K562 (cell line): Measurements from ENCODE around the gene CXCL1. TPM values are rescaled to one million over a fixed set of nuclear protein-coding genes. Genes with fewer than 3 reads are reported as not detected.

Experiments
- ATAC-seq: fragments of 200-7000 bp; cut with Tn5 transposase; 3 replicates; pipeline ENCODE4 v1.9.1; 2020; ENCODE audit warnings: moderate library complexity
- BruUV-seq: library from RNA; stranded (reverse); fragments of 400-500 nt; replicated peaks from 2 replicates; lab custom pipeline; 2021; lab: Mats Ljungman, UMichigan
- CTCF ChIA-PET: fragments of 300-600 bp; formaldehyde crosslinking; extraction: SDS; loops from one replicate; lab custom pipeline; 2021; ENCODE audit warnings: low intra/inter-chr PET ratio; lab: Yijun Ruan, JAX
- POLR2A ChIA-PET: fragments of 300-600, 350-650 bp; sonication (Branson Sonifier 250); formaldehyde crosslinking; extraction: SDS; loops from one replicate; lab custom pipeline; 2021; ENCODE audit warnings: antibody characterized with exemption, inconsistent platforms; lab: Yijun Ruan, JAX
- DNase-seq, 4 experiments: peaks; one replicate each; pipeline versions ENCODE4 v3.0.0 to v3.0.0-alpha.2; 2011 to 2018; ENCODE audit warnings: low spot score in 3 of 4, mixed read lengths in 3 of 4; ENCODE audit errors: extremely low read depth in 1 of 4
- FAIRE-seq: peaks from 2 replicates; lab custom pipeline; 2011; peaks lifted over from hg19 to GRCh38; lab: Jason Lieb, UNC
- H2AFZ ChIP-seq: 2 replicates; pipeline ENCODE4 v1.6.0; 2011; ENCODE audit warnings: low read depth, low read length, control low read depth, inconsistent platforms
- H3K27ac ChIP-seq: fragments of 200-600 bp; 3 replicates; pipeline ENCODE4 v1.8.0; 2011; ENCODE audit warnings: low read depth, mild to moderate bottlenecking, control low read depth, inconsistent platforms, low read length, moderate library complexity, mixed read lengths; ENCODE audit errors: extremely low read depth
- H3K27me3 ChIP-seq, 2 experiments: fragments of 300-600 bp in 1 of 2; 2 replicates in 1 of 2; 3 replicates in 1 of 2; pipeline versions ENCODE4 v1.6.0 to v1.8.0; 2011; ENCODE audit warnings: inconsistent platforms in 2 of 2, low read length in 2 of 2, mild to moderate bottlenecking in 1 of 2, mixed read lengths in 1 of 2, moderate library complexity in 1 of 2; ENCODE audit not compliant: control insufficient read depth in 2 of 2, insufficient read depth in 2 of 2
- H3K36me3 ChIP-seq: fragments of 300-600 bp; 3 replicates; pipeline ENCODE4 v1.8.0; 2011; ENCODE audit warnings: mild to moderate bottlenecking, low read length, inconsistent platforms; ENCODE audit not compliant: control insufficient read depth, insufficient read depth
- H3K4me1 ChIP-seq, 2 experiments: fragments of 200-600 bp in 1 of 2; replicated peaks in 1 of 2; 2 replicates in 1 of 2; 3 replicates in 1 of 2; pipeline versions ENCODE4 v1.5.1 to v1.8.0; 2011; ENCODE audit warnings: inconsistent platforms in 2 of 2, low read length in 2 of 2, mild to moderate bottlenecking in 1 of 2, mixed read lengths in 1 of 2, moderate library complexity in 1 of 2; ENCODE audit not compliant: control insufficient read depth in 2 of 2, insufficient read depth in 2 of 2
- H3K4me2 ChIP-seq: 2 replicates; pipeline ENCODE4 v1.6.1; 2011; ENCODE audit warnings: low read length, control low read depth, inconsistent platforms, mixed read lengths; ENCODE audit not compliant: insufficient read depth
- H3K4me3 ChIP-seq: fragments of 200-600 bp; sonication (generic), shearing (Covaris generic); 2 replicates; pipeline ENCODE4 v1.5.1; 2016; ENCODE audit warnings: control low read depth, inconsistent platforms
- H3K79me2 ChIP-seq: fragments of 200-600 bp; 3 replicates; pipeline ENCODE4 v1.8.0; 2011; ENCODE audit warnings: low read length, inconsistent platforms; ENCODE audit not compliant: control insufficient read depth, insufficient read depth
- H3K9ac ChIP-seq, 2 experiments: 2 replicates each; pipeline versions ENCODE4 v1.6.0 to v1.6.1; 2011; ENCODE audit warnings: low read depth in 2 of 2, low read length in 2 of 2, control low read depth in 1 of 2, inconsistent platforms in 1 of 2, mild to moderate bottlenecking in 1 of 2, mixed read lengths in 1 of 2; ENCODE audit not compliant: insufficient read depth in 1 of 2
- H3K9me1 ChIP-seq: one replicate; pipeline ENCODE4 v1.6.0; 2011; ENCODE audit warnings: inconsistent platforms, mild to moderate bottlenecking, low read length, moderate library complexity; ENCODE audit not compliant: control insufficient read depth, insufficient read depth
- H3K9me3 ChIP-seq: replicated peaks from 2 replicates; pipeline ENCODE4 v1.5.1; 2011; ENCODE audit warnings: low read depth, low read length, inconsistent platforms; ENCODE audit not compliant: control insufficient read depth, insufficient read depth
- H4K20me1 ChIP-seq: replicated peaks from 2 replicates; pipeline ENCODE4 v1.6.1; 2011; ENCODE audit warnings: low read length, inconsistent platforms, mixed read lengths; ENCODE audit not compliant: control insufficient read depth, insufficient read depth
- CAMTA2 ChIP-seq: fragments of 250-450 bp; sonication (Bioruptor Pico); conservative IDR thresholded peaks from 2 replicates; pipeline ENCODE4 v1.5.1; 2022
- FIP1L1 ChIP-seq: fragments of 200-400 bp; formaldehyde crosslinking; IDR thresholded peaks from 2 replicates; pipeline ENCODE4 v1.6.1; 2018; ENCODE audit warnings: mild to moderate bottlenecking, low read depth, low read length; ENCODE audit not compliant: poor library complexity, severe bottlenecking
- GTF2A2 ChIP-seq: IDR thresholded peaks from 2 replicates; pipeline ENCODE4 v1.6.1; 2016; ENCODE audit warnings: mild to moderate bottlenecking, missing genetic modification characterization, missing compliant biosample characterization
- HDGF ChIP-seq: fragments of 450-650 bp; IDR thresholded peaks from 2 replicates; pipeline ENCODE4 v1.6.1; 2016
- HMG20A ChIP-seq: fragments of 450-650 bp; formaldehyde crosslinking; conservative IDR thresholded peaks from 2 replicates; pipeline ENCODE4 v1.4.0; 2020; ENCODE audit warnings: mild to moderate bottlenecking, mixed read lengths
- HSF4 ChIP-seq: fragments of 250-450 bp; sonication (Bioruptor Pico); IDR thresholded peaks from 2 replicates; pipeline ENCODE4 v2.1.2; 2022; ENCODE audit warnings: mild to moderate bottlenecking, moderate library complexity, borderline replicate concordance
- KAT7 ChIP-seq: sonication (generic); formaldehyde crosslinking; IDR thresholded peaks from 2 replicates; pipeline ENCODE4 v1.8.0; 2022; ENCODE audit warnings: missing genetic modification reagents, mild to moderate bottlenecking, borderline replicate concordance
- KHSRP ChIP-seq: fragments of 450-650 bp; IDR thresholded peaks from 2 replicates; pipeline ENCODE4 v1.6.1; 2017
- MECOM ChIP-seq: fragments of 250-450 bp; sonication (Bioruptor Pico); IDR thresholded peaks from 2 replicates; pipeline ENCODE4 v1.8.0; 2022; ENCODE audit warnings: inconsistent platforms
- NONO ChIP-seq, 2 experiments: fragments of 200-400 bp in 1 of 2; fragments of 450-650 bp in 1 of 2; formaldehyde crosslinking in 1 of 2; IDR thresholded peaks; 2 replicates each; pipeline ENCODE4 v1.6.1; 2017; ENCODE audit warnings: low read depth in 2 of 2, mild to moderate bottlenecking in 2 of 2, moderate library complexity in 2 of 2, low read length in 1 of 2
- RUNX1 ChIP-seq: sonication (generic); IDR thresholded peaks from 2 replicates; pipeline ENCODE4 v1.6.1; 2016; ENCODE audit warnings: antibody characterized with exemption, low read depth
- SMARCB1 ChIP-seq: IDR thresholded peaks from 2 replicates; pipeline ENCODE4 v1.6.1; 2011; ENCODE audit warnings: improper control_type of control experiment, low read depth; ENCODE audit not compliant: insufficient read length
- TGIF2 ChIP-seq: sonication (generic); formaldehyde crosslinking; IDR thresholded peaks from 2 replicates; pipeline ENCODE4 v1.8.1; 2022; ENCODE audit warnings: mild to moderate bottlenecking, missing genetic modification reagents, moderate library complexity
- ZNF146 ChIP-seq: IDR thresholded peaks from one replicate; pipeline ENCODE4 v1.6.1; 2018; ENCODE audit warnings: missing compliant biosample characterization; ENCODE audit not compliant: unreplicated experiment
- ZNF174 ChIP-seq: fragments of 250-450 bp; sonication (Bioruptor Pico); IDR thresholded peaks from 2 replicates; pipeline ENCODE4 v1.4.0; 2020; ENCODE audit warnings: mild to moderate bottlenecking
- ZNF57 ChIP-seq: fragments of 450-650 bp; formaldehyde crosslinking; IDR thresholded peaks from 2 replicates; pipeline ENCODE4 v1.4.0; 2020; ENCODE audit warnings: mild to moderate bottlenecking, moderate library complexity
- ZNF584 ChIP-seq: fragments of 200-800 bp; sonication (Bioruptor generic); IDR thresholded peaks from 2 replicates; pipeline ENCODE4 v1.6.1; 2016; ENCODE audit warnings: low read depth, mild to moderate bottlenecking, missing genetic modification characterization, missing compliant biosample characterization
- ZZZ3 ChIP-seq: fragments of 450-650 bp; IDR thresholded peaks from 2 replicates; pipeline ENCODE4 v1.6.1; 2016; ENCODE audit warnings: antibody characterized with exemption, mild to moderate bottlenecking, moderate library complexity
- WGBS: fragments of 100-300 bp; shearing (Covaris generic); methylation state at CpG from one replicate; pipeline ENCODE4 v1.1.6; 2016; ENCODE audit warnings: low coverage, mixed read lengths; ENCODE audit not compliant: insufficient coverage; ENCODE audit errors: missing lambda C conversion rate; 5-methylcytosine and 5-hydroxymethylcytosine counted together
- in situ Hi-C: fragments of 300-500 bp; cut with MboI; formaldehyde crosslinking; loops from 4 replicates; pipeline ENCODE4 v1.15.0; 2018; ENCODE audit warnings: inconsistent platforms, mixed read lengths
- intact Hi-C: fragments of 100-400 bp; cut with micrococcal nuclease; formaldehyde crosslinking; loops from 2 replicates; pipeline ENCODE4 v1.14.2; 2022
- polyA plus RNA-seq, 8 experiments: library from polyadenylated mRNA; depleted of rRNA in 4 of 8; stranded (reverse) in 5 of 8; unstranded in 3 of 8; fragments of >200 nt; fragmentation: Nextera tagmentation in 2 of 8; fragmentation: Illumina TruSeq in 1 of 8; extraction: Ambion mirVana in 2 of 8; extraction: Trizol in 1 of 8; gene quantifications; 2 replicates each; pipeline versions ENCODE4 v1.2.1 to v1.2.3, GENCODE V29; 2011 to 2014; ENCODE audit warnings: inconsistent platforms in 1 of 8, missing spikeins in 1 of 8
- total RNA-seq, 7 experiments: library from RNA; depleted of rRNA in 6 of 7; stranded (reverse); fragments of >200 nt in 6 of 7; fragmentation: Illumina TruSeq in 2 of 7; extraction: Trizol in 2 of 7; gene quantifications; 2 replicates each; pipeline versions ENCODE4 v1.2.1 to v1.2.3, GENCODE V29; 2011 to 2021; ENCODE audit warnings: low replicate concordance in 1 of 7

The CXCL1 gene
- total and polyA plus RNA-seq, 9 of the 15 experiments (the other 6 are each of a cell fraction or from before 2014, with no cell fraction given), result 0.07 to 2.2 (median 0.32) TPM; not detected in 3

DNA sequence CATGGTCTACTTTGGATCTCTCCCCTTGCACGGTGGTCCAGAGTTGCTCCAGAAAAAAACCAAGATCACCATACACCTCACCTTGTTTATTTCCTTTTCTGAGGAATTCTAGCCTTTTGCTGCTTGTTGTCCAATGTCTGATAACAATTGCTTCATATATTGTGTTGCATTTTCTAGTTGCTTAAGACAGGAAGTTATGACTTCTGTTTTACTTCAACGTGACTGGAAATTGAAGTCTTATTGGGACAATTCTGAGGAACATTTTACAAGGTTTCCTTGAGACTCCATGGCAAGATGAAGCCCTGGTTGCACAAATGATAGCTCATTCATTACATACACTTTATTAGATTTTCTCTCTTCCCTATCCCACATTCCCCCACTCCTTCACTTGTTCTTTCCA, 5.2 kb downstream of the CXCL1 start:
- Histone ChIP-seq H3K36me3 (no peaks in the 10 kb centered on the region), H3K27me3 (no peaks in the 10 kb centered on the region), H3K4me2 (no peak overlapping the region), H3K79me2 (no peaks in the 10 kb centered on the region), H2AFZ (no peak overlapping the region), H3K4me3 (no peak overlapping the region), H3K27ac (no peak overlapping the region), H4K20me1 (no peaks in the 10 kb centered on the region), H3K9me3 (no peaks in the 10 kb centered on the region), H3K9me1 (no peaks in the 10 kb centered on the region), H3K9ac (no peak overlapping the region), H3K4me1 (peaks cover 0 to 4% of the 10 kb centered on the region in 2 experiments; a peak in 3 of 5 replicates)
- DNase-seq (no peak), FAIRE-seq (no peak), ATAC-seq (no peak)
- 4% methylated on average over 2 of the region's 2 CpGs for WGBS
- no TSS peak for BruUV-seq
- CTCF ChIA-PET, result no interaction called here
- intact Hi-C loops (no loop called here), in situ Hi-C loops (loop anchor here (10.0 kb wide), 1 partner anchor 260 kb away; no protein-coding TSS in a partner anchor)
- POLR2A ChIA-PET, result interaction anchor here (0.8 to 1.0 kb wide), 2 partner anchors 19 to 1574 kb away, joined by 3 read pairs; no protein-coding TSS in a partner anchor
- TF ChIP-seq TGIF2 (CRISPR knock-in tag), result no peak
- TF ChIP-seq HSF4 (CRISPR knock-in tag), result no peak
- no peak for TF ChIP-seq HMG20A (CRISPR knock-in tag)
- TF ChIP-seq ZNF146, result no peak
- TF ChIP-seq ZNF584, result no peak
- no peak for TF ChIP-seq ZNF57 (CRISPR knock-in tag)
- TF ChIP-seq FIP1L1, result no peak
- no peak for TF ChIP-seq SMARCB1
- TF ChIP-seq GTF2A2 (tag), result no peak
- no peak for TF ChIP-seq CAMTA2
- no peak for TF ChIP-seq KHSRP
- TF ChIP-seq MECOM, result no peak
- TF ChIP-seq KAT7 (CRISPR knock-in tag), result no peak
- TF ChIP-seq ZZZ3, result no peak
- no peak for TF ChIP-seq HDGF
- no peak for TF ChIP-seq ZNF174 (CRISPR knock-in tag)
- TF ChIP-seq NONO (IDR thresholded peaks at IDR 0.05; ENCODE audit: low read depth in 2 of 2, low read length in 1 of 2), result no peak
- TF ChIP-seq RUNX1, result no peak
